HS-27A (cell line): ENCODE data around the gene CCDC127.
"Not testable (repeated sequence)": the region's sequence is repeated elsewhere in the genome, so short reads cannot be mapped to it uniquely, and the experiment has no call there.

Experiments used
- DNase-seq: peaks from one replicate; pipeline ENCODE4 v3.0.0-alpha.2; 2012; ENCODE audit warnings: low read depth, missing footprints

The CCDC127 gene

DNA sequence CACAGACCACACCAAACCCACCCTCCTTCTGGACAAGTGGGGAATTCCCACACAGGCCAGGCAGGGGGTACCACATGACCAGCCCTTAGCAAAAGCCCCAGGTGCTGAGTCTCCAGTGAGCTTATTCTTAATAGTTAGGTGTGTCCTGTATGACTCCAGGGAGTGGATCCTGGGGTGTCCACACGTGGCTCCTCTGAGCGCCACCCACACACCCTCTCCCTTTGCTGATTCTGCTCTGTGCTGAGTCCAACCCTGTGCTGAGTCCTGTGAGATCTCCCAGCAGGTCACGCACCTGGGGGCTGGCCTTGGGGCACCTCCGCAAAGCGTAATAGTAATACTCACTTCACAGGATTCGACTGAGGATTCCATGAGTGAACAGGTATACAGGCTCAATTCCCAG is 14.0 kb downstream of the CCDC127 start:
- DNase-seq = no peak

DNA sequence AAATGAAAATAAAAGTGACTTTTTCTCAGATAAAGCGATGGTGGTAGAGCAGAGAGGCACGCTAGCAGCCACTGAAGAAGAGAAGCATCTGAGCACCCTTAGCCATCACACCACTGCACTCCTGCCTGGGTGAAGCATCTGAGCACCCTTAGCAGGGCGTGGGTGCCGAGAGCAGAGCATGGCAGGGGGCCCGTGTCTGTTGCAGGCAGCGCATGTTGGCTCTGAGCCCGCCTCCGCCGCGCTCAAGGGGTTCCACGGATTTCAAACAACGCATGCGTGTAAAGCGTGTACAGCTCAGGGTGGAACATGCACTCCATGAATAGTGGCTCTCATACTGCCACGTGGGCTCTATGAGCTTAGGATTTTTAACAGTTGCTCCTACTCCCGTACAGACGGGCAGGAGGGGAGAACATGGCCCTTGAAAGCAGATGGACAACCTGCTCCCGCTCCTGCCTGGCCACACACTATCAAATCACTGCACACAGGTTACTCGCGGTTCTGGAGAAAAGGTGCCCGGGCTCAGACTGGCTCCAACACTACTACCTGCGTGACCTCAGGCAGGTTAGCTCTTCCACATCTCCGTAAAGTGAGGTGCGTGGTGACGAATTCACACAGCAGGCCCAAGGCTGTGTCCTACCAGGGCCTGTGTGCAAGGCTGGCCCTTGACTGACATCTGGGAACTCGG is 14.6 kb downstream of the CCDC127 start:
- no peak for DNase-seq

DNA sequence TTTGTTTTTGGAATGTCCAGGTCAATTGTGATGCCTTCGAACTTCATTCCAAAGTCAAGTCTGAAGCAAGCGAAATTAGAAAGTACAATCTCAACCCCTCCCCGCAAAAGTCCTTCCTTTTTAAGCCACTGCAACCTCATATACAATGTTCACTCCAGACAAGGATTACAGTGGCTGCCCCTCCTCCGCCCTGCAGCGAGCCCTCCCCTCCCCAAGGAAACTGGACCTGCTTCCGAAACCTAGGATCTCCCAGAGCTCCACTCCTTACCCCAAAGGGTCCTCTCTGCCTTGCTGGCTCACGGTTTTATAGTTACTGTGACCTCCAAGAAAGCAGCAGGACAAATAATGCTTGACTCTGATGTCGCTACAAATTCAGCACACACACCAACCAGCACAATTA is 16.3 kb downstream of the CCDC127 start:
- DNase-seq = no peak

DNA sequence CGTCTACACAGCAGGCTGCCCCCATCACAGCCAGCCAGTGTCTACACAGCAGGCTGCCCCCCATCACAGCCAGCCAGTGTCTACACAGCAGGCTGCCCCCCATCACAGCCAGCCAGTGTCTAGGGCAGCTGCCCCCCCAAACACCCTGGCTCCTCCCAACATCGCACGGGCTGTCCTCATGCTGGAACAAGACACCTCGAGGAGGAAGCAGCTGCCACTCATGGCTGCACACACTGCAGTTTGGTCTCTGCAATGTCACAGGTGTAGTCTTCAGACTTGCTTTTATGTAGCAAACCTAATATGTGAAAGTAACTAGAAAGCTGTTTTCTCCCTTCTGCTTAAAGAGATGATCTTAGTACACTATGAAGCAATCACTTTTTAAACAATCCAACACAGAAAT is 17.0 kb downstream of the CCDC127 start:
- DNase-seq = no peak

DNA sequence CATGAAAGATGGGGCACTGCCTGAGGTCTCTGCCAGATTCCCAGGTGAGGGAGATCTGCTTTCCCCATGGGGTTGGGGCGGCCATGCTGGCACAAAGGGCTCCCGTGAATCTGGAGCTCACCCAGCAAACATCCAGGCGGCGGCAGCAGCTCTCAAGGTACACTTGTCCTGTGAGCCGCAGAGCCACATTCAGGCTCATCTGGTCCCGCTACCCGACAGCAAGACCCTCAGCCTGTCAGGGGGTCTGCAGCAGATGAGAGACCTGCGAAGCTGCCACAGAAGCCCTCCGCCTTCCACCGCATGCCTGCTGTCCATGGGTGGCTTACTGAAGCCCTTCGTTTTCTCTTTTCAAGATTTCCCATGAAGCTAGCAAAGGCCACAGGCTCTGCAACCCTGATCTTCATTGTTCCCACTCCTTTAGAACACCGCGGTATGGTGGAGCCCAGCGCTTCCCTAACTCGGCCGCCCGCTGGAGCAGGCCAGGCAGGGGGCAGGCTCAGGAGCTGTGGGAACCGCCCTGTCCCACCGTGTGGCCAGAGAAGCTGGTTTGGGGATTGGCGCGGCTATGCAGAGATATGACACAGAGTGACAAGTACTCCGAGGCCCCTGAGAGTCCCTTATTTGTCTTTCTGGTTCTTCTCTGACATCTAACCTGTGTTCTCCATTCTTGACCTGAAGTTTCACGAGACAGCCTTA is 17.9 kb downstream of the CCDC127 start:
- no peak for DNase-seq

DNA sequence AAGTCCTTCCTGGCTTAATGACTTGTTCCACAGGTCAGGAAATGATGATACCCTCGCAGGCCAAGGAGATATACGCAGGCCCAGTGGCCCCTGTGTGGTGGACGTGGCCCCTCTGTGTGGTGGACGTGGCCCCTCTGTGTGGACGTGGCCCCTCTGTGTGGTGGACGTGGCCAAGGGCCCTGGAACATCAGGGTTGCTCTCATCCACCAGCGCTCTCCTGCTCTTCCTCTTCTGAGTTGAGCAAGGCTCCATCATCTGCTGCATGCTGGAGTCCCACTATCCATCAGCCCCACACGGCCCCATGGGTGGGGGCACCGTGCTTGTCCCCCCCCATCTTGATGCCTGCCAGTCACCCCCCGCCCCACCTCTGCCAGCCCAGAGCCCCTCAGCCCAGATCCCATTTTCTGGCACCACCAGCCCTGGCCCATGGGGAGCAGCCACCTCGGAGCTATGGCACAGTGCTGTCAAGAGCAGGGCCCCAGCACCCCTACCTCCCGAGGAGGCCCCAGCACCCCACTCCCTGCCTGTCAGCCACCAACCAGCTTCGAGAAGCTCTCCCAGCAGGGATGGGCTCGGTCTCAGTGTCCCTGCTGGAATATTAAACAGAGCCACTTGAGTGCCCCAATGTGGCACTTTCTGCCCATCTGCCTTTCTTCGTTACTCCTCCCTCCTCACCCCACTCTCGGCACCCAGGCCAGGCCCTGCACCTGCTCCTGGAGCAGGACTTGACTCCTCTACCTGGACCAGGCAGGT is 18.6 kb downstream of the CCDC127 start:
- DNase-seq = no peak

DNA sequence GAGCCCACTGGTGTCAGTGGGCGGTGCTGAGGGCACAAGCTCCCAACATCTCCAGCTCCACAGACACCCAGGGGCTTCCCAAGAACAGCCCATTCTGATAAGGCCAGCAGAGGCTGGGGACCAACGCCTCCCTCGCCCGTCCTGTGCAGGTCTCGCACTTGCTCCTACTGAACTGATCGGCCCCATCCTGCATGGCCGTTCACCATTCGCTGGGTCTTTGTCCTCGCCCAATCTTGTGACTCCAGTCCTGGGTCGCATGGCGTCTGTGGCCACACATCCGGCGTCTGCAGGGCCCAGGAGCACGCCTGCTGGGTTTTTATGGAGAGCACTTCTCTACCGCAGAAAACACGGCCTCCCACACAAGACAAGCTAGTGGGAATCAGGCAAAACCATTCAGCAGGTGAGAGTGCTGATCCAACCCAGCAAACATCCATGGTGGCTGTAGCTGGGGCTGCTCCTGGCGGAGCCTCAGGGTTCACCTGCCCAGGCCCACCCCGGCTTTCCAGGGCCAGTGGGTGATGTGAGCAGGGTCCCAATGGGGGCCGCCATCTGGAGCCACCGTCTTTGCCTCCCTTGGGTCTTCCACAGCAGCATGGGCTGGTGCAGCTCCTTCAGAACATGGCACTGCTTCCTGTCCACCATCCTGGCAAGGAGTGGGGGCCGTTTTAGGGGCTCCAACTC is 19.3 kb downstream of the CCDC127 start:
- DNase-seq = no peak

DNA sequence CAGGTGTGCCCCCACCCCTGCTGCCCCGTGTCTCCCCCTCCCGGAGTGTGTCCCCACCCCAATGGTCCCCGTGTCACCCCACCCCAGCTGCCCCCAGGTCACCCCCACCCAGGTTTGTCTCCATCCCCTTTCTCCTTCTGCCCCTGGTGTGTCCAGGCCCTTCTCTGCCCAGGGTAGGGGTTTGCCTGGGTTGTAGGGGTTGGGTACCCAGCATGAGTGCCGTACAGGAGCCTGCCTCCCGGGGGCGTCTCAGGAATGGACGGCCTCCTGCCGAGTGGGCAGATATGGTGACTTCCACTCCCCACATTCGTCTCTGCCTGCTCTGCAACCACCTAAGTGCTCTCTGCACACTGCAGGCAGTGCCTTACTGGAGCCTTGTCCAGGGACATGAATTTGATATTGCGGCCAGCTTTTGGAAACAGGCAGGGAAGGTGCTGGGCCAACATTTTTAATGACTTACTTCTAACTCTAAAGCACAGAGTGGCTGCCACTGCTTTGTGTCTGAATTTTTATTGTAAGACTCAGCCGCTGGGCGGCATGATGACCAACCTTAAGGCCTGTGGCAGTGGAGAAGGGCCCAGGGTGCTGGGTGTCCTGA is 20.0 kb downstream of the CCDC127 start:
- DNase-seq = no peak

DNA sequence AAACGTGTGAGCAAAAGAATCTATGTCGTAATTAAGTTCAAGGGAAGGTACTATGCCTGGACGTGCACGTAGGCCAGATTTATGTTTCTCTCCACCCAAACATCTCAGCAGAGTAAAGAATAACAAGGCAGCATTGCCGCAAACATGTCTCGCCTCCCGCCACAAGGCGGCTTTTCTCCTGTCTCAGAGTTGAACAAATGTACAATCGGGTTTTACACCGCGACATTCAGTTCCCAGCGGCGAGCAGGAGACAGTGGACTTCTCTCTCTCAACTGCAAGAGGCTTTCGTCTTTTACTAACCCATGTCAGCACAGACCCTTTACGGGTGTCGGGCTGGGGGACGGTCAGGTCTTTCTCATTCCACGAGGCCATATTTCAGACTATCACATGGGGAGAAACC is 20.9 kb downstream of the CCDC127 start:
- not testable (repeated sequence) for DNase-seq

DNA sequence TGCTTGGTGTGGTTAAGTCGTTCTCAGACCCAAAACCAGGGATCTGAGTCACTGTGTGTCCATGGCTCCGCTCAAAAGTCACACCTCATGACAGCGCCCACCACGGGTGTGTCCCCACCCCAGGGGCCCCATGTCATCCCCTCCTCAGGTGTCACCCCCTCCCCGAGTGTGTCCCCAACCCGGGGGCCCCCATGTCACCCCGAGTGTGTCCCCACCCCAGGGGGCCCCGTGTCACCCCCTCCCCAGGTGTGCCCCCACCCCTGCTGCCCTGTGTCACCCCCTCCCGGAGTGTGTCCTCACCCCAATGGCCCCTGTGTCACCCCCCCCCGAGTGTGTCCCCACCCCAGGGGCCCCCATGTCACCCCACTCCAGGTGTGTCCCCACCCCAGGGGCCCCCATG is 21.6 kb downstream of the CCDC127 start:
- DNase-seq = no peak

DNA sequence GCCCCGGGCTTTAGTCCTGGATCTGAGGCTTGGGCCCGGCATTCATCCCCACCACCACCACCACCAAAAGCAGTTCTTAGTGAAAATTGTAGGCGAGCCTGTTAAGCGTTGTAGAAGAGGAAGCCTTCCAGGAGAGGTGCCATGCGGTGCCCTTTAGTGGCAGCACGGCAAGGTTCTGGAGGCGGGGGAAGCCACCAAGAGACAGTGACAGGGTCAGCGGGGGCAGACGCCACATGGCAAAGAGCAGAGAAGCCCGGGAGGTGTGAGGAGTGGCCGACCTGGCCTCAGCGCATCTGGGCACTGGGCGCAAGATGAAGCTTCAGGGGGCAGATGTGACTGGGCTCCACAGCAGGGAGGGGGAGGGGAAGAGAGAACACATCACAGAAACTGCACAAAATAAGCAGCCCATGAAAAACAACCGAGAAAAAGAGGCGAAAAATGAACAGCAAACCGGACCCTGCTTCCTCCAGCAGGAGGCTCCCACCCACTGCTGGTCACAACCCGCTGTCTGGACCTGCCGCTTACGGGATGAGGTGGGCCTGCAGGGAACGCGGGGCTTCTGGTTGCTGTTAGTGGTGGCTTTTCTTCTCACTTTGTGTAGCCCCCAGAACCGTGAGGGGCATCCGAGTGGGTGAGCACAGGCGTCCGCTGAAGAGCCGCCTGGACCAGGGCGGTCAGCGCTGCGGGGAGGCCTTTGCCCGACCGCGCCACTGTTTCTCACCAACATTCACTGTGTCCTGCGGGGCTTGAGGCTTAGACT is 22.4 kb downstream of the CCDC127 start:
- no peak for DNase-seq

DNA sequence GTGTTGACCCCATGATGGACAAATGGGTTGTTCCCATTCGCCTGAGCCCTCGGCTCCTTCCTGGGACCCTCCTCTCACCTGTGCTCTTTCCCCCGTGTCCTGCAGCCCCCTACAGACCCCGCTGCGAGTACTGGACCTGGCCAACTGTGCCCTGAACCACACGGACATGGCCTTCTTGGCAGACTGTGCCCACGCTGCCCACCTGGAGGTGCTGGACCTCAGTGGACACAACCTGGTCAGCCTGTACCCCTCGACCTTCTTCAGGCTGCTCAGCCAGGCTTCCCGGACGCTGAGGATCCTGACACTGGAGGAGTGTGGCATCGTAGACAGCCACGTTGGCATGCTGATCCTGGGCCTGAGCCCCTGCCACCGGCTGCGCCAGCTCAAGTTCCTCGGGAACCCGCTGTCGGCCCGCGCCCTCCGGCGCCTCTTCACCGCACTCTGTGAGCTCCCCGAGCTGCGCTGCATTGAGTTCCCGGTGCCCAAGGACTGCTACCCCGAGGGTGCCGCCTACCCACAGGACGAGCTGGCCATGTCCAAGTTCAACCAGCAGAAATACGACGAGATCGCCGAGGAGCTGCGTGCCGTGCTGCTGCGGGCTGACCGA is 23.2 kb downstream of the CCDC127 start:
- no peak for DNase-seq

DNA sequence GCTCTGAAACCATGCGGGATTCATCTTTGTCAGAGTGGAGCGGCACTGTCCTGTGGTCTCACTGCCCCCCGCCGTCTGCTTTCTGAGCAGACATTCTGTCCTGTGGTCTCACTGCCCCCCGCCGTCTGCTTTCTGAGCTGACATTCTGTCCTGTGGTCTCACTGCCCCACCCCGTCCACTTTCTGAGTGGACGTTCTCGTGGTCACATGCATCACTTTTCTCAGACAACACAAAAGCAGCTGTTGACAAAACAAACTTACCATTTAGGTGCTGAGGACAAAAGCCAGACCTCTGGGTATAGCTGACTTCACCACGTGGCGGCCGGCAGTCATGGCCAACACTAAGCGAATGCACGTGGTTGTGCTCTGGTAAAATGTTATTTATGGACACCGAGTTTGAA is 23.9 kb downstream of the CCDC127 start:
- no peak for DNase-seq

DNA sequence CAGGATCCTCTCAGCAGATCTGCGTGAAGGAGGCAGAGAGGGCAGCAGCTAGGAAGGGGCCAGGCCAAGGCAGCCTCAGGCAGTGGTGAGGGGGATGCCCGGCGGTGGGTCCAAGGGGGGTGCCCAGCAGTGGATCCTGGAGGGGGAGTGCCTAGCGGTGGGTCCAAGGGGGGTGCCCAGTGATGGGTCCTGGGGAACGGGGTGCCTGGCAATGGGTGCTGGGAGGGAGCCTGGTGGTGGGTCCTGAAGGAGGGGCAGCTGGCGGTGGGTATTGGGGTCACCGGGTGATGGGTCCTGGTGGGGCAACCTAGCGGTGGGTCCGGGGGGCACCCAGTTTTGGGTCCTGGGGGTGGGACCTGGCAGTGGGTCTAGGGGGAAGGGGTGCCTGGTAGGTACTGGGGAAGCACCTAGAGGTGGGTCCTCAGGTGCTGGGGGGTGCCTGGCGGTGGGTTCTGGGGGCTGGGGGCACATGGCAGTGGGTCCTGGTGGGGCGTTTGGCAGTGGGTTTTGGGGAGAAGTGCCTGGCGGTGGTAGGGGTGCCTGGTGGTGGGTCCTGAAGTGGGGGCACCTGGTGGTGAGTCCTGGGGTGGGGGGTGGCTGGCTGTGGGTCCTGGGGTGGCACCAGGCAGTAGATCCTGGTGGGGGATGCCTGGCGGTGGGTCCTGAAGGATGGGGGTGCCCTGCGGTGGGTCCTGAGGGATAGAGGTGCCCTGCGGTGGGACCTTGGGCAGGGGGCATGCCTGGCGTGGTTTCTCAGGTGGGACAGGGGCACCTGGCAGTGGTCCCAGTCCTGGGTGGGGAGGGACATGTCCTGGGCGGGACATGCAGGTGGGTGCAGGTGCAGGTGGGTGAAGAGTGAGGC is 24.8 kb downstream of the CCDC127 start:
- DNase-seq = no peak

DNA sequence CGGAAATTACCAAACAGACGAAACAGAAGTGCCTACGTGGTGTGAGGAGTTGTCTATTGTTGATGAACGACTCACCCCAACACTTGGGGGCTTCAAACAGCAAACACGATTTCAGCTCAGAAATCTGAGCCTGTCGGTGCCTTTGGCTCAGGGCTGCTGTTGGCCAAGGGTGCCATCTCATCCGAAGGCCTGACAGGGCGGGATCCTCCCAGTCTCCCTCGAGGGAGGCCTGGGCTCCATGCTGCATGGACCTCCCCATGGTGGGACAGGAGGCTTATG is 25.3 kb downstream of the CCDC127 start:
- no peak for DNase-seq

DNA sequence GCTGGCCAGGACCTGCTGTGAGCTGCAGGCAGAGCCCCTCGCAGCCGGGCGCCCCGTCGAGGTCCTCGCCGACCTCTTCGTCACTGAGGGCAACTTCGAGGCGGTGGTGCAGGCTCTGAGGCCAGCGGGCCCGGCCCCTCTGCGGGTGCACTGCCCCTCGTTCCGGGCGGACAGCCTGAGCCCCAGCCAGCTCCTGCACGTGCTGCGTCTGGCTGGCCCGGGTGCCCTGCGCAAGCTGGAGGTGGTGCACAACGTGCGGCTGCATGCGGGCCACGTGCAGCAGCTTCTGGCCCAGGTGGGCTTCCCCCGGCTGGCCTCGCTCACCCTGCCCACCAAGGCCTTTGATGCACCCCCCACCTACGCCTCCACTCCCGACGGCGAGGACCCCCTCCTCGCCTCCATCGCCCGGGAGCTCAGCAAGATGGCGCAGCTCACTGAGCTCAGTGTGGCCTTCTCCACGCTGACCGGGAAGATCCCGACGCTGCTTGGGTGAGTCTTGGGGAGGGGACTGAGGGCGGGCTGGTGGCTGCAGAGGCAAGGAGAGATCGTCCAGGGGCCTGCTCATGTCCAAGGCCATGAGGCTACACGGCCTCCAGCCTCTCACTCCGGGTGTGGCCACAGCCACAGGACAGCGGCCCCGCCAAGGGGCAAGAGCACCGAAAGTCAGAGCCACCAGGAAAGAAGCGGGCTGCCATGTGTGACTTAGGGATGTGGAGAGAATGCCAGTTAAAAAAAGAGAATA is 25.8 kb downstream of the CCDC127 start:
- no peak for DNase-seq

DNA sequence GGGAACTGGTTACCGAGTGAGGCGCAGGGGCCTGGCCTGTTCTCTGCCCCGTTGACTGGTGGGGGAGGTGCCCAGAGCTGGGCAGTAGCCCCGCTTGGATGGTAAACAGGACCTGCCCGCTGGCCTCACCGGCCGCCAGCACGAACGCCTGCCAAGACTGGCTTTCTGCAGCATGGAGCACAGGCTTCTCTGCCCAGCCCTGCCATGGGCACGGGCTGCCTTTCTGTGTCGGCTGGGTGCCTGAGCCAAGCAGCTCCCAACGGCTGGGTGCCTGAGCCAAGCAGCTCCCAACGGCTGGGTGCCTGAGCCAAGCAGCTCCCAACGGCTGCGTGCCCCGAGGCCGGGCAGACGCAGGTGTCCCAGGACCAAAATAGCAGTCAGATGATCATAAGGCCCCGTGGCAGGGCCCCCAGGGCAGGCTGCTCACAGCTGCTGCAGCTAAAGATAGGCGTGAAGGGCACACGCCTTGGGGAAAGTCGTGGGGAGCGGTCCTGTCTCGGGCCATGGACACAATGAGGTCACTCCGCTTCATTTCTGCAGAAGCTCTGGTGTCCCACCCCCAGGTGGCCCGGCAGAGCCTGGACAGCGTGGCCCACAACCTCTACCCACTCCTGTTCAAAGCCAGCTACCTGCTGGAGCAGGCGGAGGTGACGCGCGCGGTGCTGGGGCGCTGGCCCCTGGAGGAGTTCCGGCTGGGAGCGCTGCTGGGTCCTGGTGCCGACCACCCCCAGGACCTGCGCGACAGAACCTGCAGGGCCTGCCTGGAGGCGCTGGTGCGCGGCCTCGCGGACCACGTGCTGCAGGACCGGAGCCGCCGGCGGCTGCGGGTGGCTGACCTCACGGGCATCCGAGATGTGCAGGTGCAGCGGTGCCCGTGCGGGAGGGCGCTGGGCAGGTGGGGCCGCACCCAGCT is 26.7 kb downstream of the CCDC127 start, which contains the start of gene LRRC14B:
TSS of gene LRRC14B (plus strand) at position 460 of the 913 bp plus-strand sequence. CDS start at position 504, 44 bp downstream.
- no peak for DNase-seq

DNA sequence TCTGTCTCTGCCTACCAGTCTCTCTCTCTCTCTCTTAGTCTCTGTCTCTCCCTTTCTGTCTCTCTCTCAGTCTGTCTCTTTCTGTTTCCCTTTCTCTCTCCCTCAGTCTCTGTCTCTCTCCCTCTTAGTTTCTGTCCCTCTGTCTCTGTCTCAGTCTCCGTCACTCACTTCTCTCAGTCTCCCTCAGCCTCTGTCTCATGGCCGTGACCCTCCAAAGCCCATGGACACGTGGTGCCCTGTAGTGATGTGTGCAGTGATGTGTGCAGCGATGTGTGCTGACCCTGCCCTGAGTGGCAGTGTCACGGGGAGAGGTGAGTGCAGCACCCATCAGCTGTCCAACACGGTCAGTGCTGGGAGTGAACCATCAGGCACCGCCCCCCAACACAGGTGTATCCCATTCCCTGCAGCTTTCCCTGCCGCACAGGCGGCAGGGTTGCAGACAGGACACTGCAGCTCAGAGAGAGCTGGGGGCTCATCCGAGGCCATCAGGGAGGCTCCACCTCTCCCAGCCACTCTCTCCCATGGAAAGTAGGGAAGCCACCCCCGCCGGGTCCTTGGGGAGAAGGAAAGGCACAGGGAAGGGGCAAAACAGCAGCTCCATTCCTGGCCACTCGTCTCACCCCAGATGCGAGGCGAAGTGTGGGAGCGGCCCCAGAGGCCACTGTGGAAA is 27.5 kb downstream of the CCDC127 start:
- DNase-seq = no peak
